H1 (cell line): ENCODE results near the gene RPRM. TPM values are rescaled to one million over a fixed set of nuclear protein-coding genes. Genes with fewer than 3 reads are reported as not detected.

Experiments
- CTCF ChIA-PET: fragments of 300-600 bp; sonication (Branson Sonifier 250); formaldehyde crosslinking; loops from one replicate; lab custom pipeline; 2021; ENCODE audit not compliant: partially characterized antibody; lab: Charles Lee
- POLR2A ChIA-PET: fragments of 300-600 bp; sonication (Branson Sonifier 250); formaldehyde crosslinking; loops from one replicate; lab custom pipeline; 2021; ENCODE audit warnings: inconsistent platforms; ENCODE audit not compliant: partially characterized antibody; lab: Charles Lee
- DNase-seq, 2 experiments: peaks; one replicate each; pipeline versions ENCODE4 v3.0.0 to v3.0.0-alpha.2; 2010 to 2022; ENCODE audit warnings: low spot score in 2 of 2, low read depth in 1 of 2, mixed read lengths in 1 of 2
- FAIRE-seq: peaks from 2 replicates; lab custom pipeline; 2011; peaks lifted over from hg19 to GRCh38; lab: Jason Lieb, UNC
- H2AFZ ChIP-seq: 2 replicates; pipeline ENCODE4 v1.8.1; 2012; ENCODE audit warnings: low read length, inconsistent platforms
- H2AK5ac ChIP-seq: 2 replicates; pipeline ENCODE4 v1.6.1; 2013; ENCODE audit warnings: low read depth, low read length
- H2BK120ac ChIP-seq: replicated peaks from 2 replicates; pipeline ENCODE3; 2013; ENCODE audit warnings: low read depth, low read length, inconsistent platforms
- H2BK12ac ChIP-seq: 2 replicates; pipeline ENCODE4 v1.6.1; 2013; ENCODE audit warnings: low read depth, low read length
- H2BK15ac ChIP-seq: 2 replicates; pipeline ENCODE4 v1.6.1; 2013; ENCODE audit warnings: low read length
- H2BK20ac ChIP-seq: 2 replicates; pipeline ENCODE4 v1.6.1; 2013; ENCODE audit warnings: low read length
- H2BK5ac ChIP-seq: 2 replicates; pipeline ENCODE4 v1.6.1; 2013; ENCODE audit warnings: low read depth, low read length
- H3K14ac ChIP-seq: 2 replicates; pipeline ENCODE4 v1.6.1; 2013; ENCODE audit warnings: inconsistent platforms; ENCODE audit not compliant: insufficient read length
- H3K18ac ChIP-seq: 2 replicates; pipeline ENCODE4 v1.6.1; 2013; ENCODE audit warnings: low read length; ENCODE audit errors: extremely low read depth
- H3K23ac ChIP-seq: 2 replicates; pipeline ENCODE4 v1.6.1; 2013; ENCODE audit warnings: inconsistent platforms; ENCODE audit not compliant: insufficient read length
- H3K23me2 ChIP-seq: 2 replicates; pipeline ENCODE4 v1.6.1; 2013; ENCODE audit warnings: low read depth, low read length
- H3K27ac ChIP-seq: 2 replicates; pipeline ENCODE4 v1.6.1; 2011; ENCODE audit warnings: low read depth, low read length, inconsistent platforms
- H3K27me3 ChIP-seq, 4 experiments: replicated peaks in 1 of 4; 1 replicate in 1 of 4; 2 replicates in 3 of 4; pipeline versions ENCODE4 v1.6.1 to v1.8.1; 2011 to 2013; ENCODE audit warnings: low read length in 3 of 4, mild to moderate bottlenecking in 3 of 4, inconsistent platforms in 2 of 4, mixed read lengths in 2 of 4, moderate library complexity in 1 of 4; ENCODE audit not compliant: control insufficient read depth in 3 of 4, insufficient read depth in 3 of 4; ENCODE audit errors: extremely low read depth in 1 of 4
- H3K36me3 ChIP-seq, 4 experiments: 2 replicates each; pipeline versions ENCODE4 v1.6.1 to v1.8.1; 2011 to 2013; ENCODE audit warnings: mild to moderate bottlenecking in 4 of 4, low read length in 3 of 4, moderate library complexity in 2 of 4, control low read depth in 1 of 4, inconsistent platforms in 1 of 4; ENCODE audit not compliant: insufficient read depth in 4 of 4, control insufficient read depth in 2 of 4
- H3K4ac ChIP-seq: replicated peaks from 2 replicates; pipeline ENCODE3; 2013; ENCODE audit warnings: low read length, low read depth, mixed read lengths, inconsistent platforms; ENCODE audit not compliant: insufficient read length
- H3K4me1 ChIP-seq, 4 experiments: replicated peaks in 1 of 4; 1 replicate in 1 of 4; 2 replicates in 3 of 4; pipeline versions ENCODE4 v1.6.1 to v1.8.1; 2011 to 2013; ENCODE audit warnings: low read length in 3 of 4, inconsistent platforms in 2 of 4, mixed read lengths in 1 of 4; ENCODE audit not compliant: insufficient read depth in 4 of 4, control insufficient read depth in 3 of 4
- H3K4me2 ChIP-seq, 2 experiments: 2 replicates each; pipeline versions ENCODE4 v1.6.1 to v1.8.1; 2011 to 2013; ENCODE audit warnings: low read depth in 2 of 2, low read length in 2 of 2, control low read depth in 1 of 2, inconsistent platforms in 1 of 2, mild to moderate bottlenecking in 1 of 2; ENCODE audit not compliant: insufficient read depth in 1 of 2
- H3K4me3 ChIP-seq, 4 experiments: fragments of 200-600, 300-600 bp in 1 of 4; sonication (generic), shearing (Covaris generic), sonication (Bioruptor Twin) in 1 of 4; 2 replicates each; pipeline versions ENCODE4 v1.5.1 to v1.8.1; 2011 to 2016; ENCODE audit warnings: low read length in 4 of 4, low read depth in 3 of 4, control low read depth in 2 of 4, inconsistent platforms in 2 of 4, mild to moderate bottlenecking in 2 of 4, mixed read lengths in 1 of 4, moderate library complexity in 1 of 4; ENCODE audit not compliant: insufficient read depth in 2 of 4; ENCODE audit errors: extremely low read depth in 1 of 4
- H3K56ac ChIP-seq: replicated peaks from 2 replicates; pipeline ENCODE3; 2013; ENCODE audit warnings: low read depth, mild to moderate bottlenecking, mixed read lengths, low read length, inconsistent platforms; ENCODE audit not compliant: insufficient read length
- H3K79me1 ChIP-seq: 2 replicates; pipeline ENCODE4 v1.6.1; 2013; ENCODE audit warnings: low read depth, low read length, control low read depth
- H3K79me2 ChIP-seq, 2 experiments: 2 replicates each; pipeline versions ENCODE4 v1.6.1 to v1.8.1; 2012 to 2013; ENCODE audit warnings: low read length in 2 of 2, mild to moderate bottlenecking in 2 of 2, inconsistent platforms in 1 of 2; ENCODE audit not compliant: insufficient read depth in 2 of 2, control insufficient read depth in 1 of 2
- H3K9ac ChIP-seq, 4 experiments: replicated peaks in 1 of 4; 1 replicate in 1 of 4; 2 replicates in 3 of 4; pipeline versions ENCODE4 v1.6.1 to v1.8.1; 2011 to 2013; ENCODE audit warnings: low read depth in 3 of 4, low read length in 3 of 4, control low read depth in 2 of 4, mild to moderate bottlenecking in 2 of 4, moderate library complexity in 2 of 4, inconsistent platforms in 1 of 4; ENCODE audit errors: extremely low read depth in 1 of 4
- H3K9me3 ChIP-seq, 2 experiments: 2 replicates each; pipeline versions ENCODE4 v1.6.1 to v1.8.1; 2012 to 2013; ENCODE audit warnings: mild to moderate bottlenecking in 2 of 2, moderate library complexity in 2 of 2, control low read depth in 1 of 2, inconsistent platforms in 1 of 2, low read depth in 1 of 2, low read length in 1 of 2, mixed read lengths in 1 of 2; ENCODE audit not compliant: insufficient read depth in 2 of 2
- H4K20me1 ChIP-seq, 2 experiments: replicated peaks in 1 of 2; 2 replicates each; pipeline versions ENCODE3 to v1.8.1; 2011 to 2013; ENCODE audit warnings: inconsistent platforms in 2 of 2, low read length in 2 of 2, mild to moderate bottlenecking in 1 of 2; ENCODE audit not compliant: insufficient read depth in 2 of 2, control insufficient read depth in 1 of 2
- H4K5ac ChIP-seq: 2 replicates; pipeline ENCODE4 v1.6.1; 2013; ENCODE audit warnings: low read length, low read depth, mixed read lengths, inconsistent platforms; ENCODE audit not compliant: insufficient read length
- H4K8ac ChIP-seq: 2 replicates; pipeline ENCODE4 v1.8.0; 2013; ENCODE audit warnings: mild to moderate bottlenecking, moderate library complexity, low read length, inconsistent platforms; ENCODE audit not compliant: insufficient read depth; ENCODE audit errors: extremely low read depth
- H4K91ac ChIP-seq: replicated peaks from 2 replicates; pipeline ENCODE3; 2013; ENCODE audit warnings: low read length, mixed read lengths, inconsistent platforms; ENCODE audit not compliant: insufficient read length
- WGBS, 2 experiments: shearing (Covaris generic) in 1 of 2; methylation state at CpG; one replicate each; pipeline versions ENCODE4 v1.1.6 to v1.1.7; 2013 to 2015; ENCODE audit warnings: low lambda C conversion rate in 2 of 2, mixed read lengths in 2 of 2, inconsistent platforms in 1 of 2, low coverage in 1 of 2, missing lambda C conversion rate in 1 of 2; ENCODE audit not compliant: insufficient replicate concordance in 2 of 2, insufficient coverage in 1 of 2, insufficient read length in 1 of 2; ENCODE audit errors: extremely low coverage in 1 of 2, missing lambda C conversion rate in 1 of 2; 5-methylcytosine and 5-hydroxymethylcytosine counted together
- polyA plus RNA-seq, 7 experiments: library from polyadenylated mRNA; depleted of rRNA in 3 of 7; stranded (reverse) in 5 of 7; unstranded in 2 of 7; fragments of >200 nt in 5 of 7; fragments of 200-250 nt in 2 of 7; gene quantifications; 1 replicate in 5 of 7; 2 replicates in 1 of 7; 4 replicates in 1 of 7; pipeline versions ENCODE4 v1.2.1 to v1.2.3, GENCODE V29; 2011 to 2013; ENCODE audit warnings: missing spikeins in 2 of 7, mixed read lengths in 2 of 7
- total RNA-seq: library from RNA; stranded (reverse); fragmentation: NEBNext Ultra II Directional; extraction: Animal tissue kit (Norgen Biotek cat#: 25700); gene quantifications from 2 replicates; pipeline ENCODE4 v1.2.1, GENCODE V29; 2021

RPRM gene
- total and polyA plus RNA-seq, 2 of the 8 experiments (the other 6 are each of a cell fraction or from before 2014, with no cell fraction given) = 11.0 to 16.3 TPM

GRCh38 chr2:153509133-153509532, 30.6 kb upstream of the RPRM start:
- H3K18ac ChIP-seq = no peak overlapping the region
- no peak overlapping the region for H3K9ac ChIP-seq
- H3K9me3 ChIP-seq = peaks cover 0 to 6% of the 10 kb centered on the region in 2 experiments; a peak in 2 of 4 replicates
- H2AK5ac ChIP-seq = no peak overlapping the region
- H3K36me3 ChIP-seq = no peaks in the 10 kb centered on the region
- H3K23ac ChIP-seq = no peak overlapping the region
- H3K4me1 ChIP-seq = no peaks in the 10 kb centered on the region
- no peak overlapping the region for H4K8ac ChIP-seq
- FAIRE-seq (no peak), DNase-seq (no peak)
- H4K91ac ChIP-seq = no peak overlapping the region
- ChIA-PET CTCF (interaction anchor here (0.5 to 2.3 kb wide), 5 partner anchors 8 to 304 kb away, joined by 3 to 7 read pairs (median 3); no protein-coding TSS in a partner anchor), POLR2A (interaction anchor here (1.2 kb wide), 1 partner anchor 33 kb away, joined by 3 read pairs; no protein-coding TSS in a partner anchor)
- H3K23me2 ChIP-seq = no peaks in the 10 kb centered on the region
- no peak overlapping the region for H3K4ac ChIP-seq
- H3K56ac ChIP-seq = no peak overlapping the region
- no peak overlapping the region for H3K27ac ChIP-seq
- H3K27me3 ChIP-seq = no peaks in the 10 kb centered on the region
- no peak overlapping the region for H3K4me3 ChIP-seq
- H2BK12ac ChIP-seq = 0 out of 2 replicates have a peak overlapping the region, but pooled peaks have one; percentile 68
- WGBS, 2 experiments = 86% methylated on average over 15 of the region's 15 CpGs; no CpG with 5 or more reads in 1 of the 2 experiments
- 0 out of 2 replicates have a peak overlapping the region, but pooled peaks have one; percentile 26 for H2AFZ ChIP-seq
- no peak overlapping the region; a peak in 1 of 4 replicates for H3K4me2 ChIP-seq
- H4K20me1 ChIP-seq = no peaks in the 10 kb centered on the region
- no peak overlapping the region for H3K14ac ChIP-seq
- no peaks in the 10 kb centered on the region for H3K79me1 ChIP-seq
- no peak overlapping the region for H2BK20ac ChIP-seq
- H3K79me2 ChIP-seq = no peaks in the 10 kb centered on the region
- H2BK15ac ChIP-seq = no peak overlapping the region
- no peak overlapping the region for H4K5ac ChIP-seq
- no peak overlapping the region for H2BK5ac ChIP-seq
- H2BK120ac ChIP-seq = no peak overlapping the region
